ENCODE data around the gene NFASC. TPM values are rescaled to one million over a fixed set of nuclear protein-coding genes. Genes with fewer than 3 reads are reported as not detected.

Gene NFASC
- 10 to 100 TPM; 17.2 to 22.5 (median 18.6) TPM for polyA plus RNA-seq (ENCODE audit: insufficient read length in 3 of 3)
- long read RNA-seq, donor 1, full-length matches to known transcripts: 1 of 1 reads
- long read RNA-seq, donor 1, partial matches to known transcripts: 0 of 1 reads
- long read RNA-seq, donor 1, other reads (novel, unspliced or antisense): 0 of 1 reads
- long read RNA-seq, donor 2, partial matches to known transcripts: 0 of 1 reads
- long read RNA-seq, donor 2, other reads (novel, unspliced or antisense): 0 of 1 reads
- long read RNA-seq, donor 3, full-length matches to known transcripts: 1 of 1 reads
- long read RNA-seq, donor 3, partial matches to known transcripts: 0 of 1 reads
- long read RNA-seq, donor 3, other reads (novel, unspliced or antisense): 0 of 1 reads
- long read RNA-seq, donor 4: 0 reads
- long read RNA-seq, donor 5: 0 reads
- long read RNA-seq, donor 6: 0 reads
- long read RNA-seq, donor 7: 0 reads
- long read RNA-seq, donor 8, full-length matches to known transcripts: 2 of 2 reads
- long read RNA-seq, donor 8, partial matches to known transcripts: 0 of 2 reads
- long read RNA-seq, donor 8, other reads (novel, unspliced or antisense): 0 of 2 reads
- long read RNA-seq, donor 9: 0 reads
- long read RNA-seq, donor 10, partial matches to known transcripts: 13 of 13 reads
- long read RNA-seq, donor 10, other reads (novel, unspliced or antisense): 0 of 13 reads
- long read RNA-seq, donor 11, full-length matches to known transcripts: 1 of 1 reads
- long read RNA-seq, donor 11, partial matches to known transcripts: 0 of 1 reads
- long read RNA-seq, donor 11, other reads (novel, unspliced or antisense): 0 of 1 reads
- long read RNA-seq, donor 12, full-length matches to known transcripts: 1 of 1 reads
- long read RNA-seq, donor 12, partial matches to known transcripts: 0 of 1 reads
- long read RNA-seq, donor 12, other reads (novel, unspliced or antisense): 0 of 1 reads
- long read RNA-seq, donor 13, full-length matches to known transcripts: 1 of 1 reads
- long read RNA-seq, donor 13, partial matches to known transcripts: 0 of 1 reads
- long read RNA-seq, donor 13, other reads (novel, unspliced or antisense): 0 of 1 reads
- long read RNA-seq, donor 14: 0 reads
- long read RNA-seq, donor 15: 0 reads
- long read RNA-seq, donor 16, full-length matches to known transcripts: 4 of 4 reads
- long read RNA-seq, donor 16, partial matches to known transcripts: 0 of 4 reads
- long read RNA-seq, donor 16, other reads (novel, unspliced or antisense): 0 of 4 reads

GRCh38 chr1:204870160-204870912 is at the start of gene NFASC:
NFASC (plus strand) TSS chr1:204870862; CDS start chr1:204944316, 73,454 bp downstream.
- no peak for DNase-seq (ENCODE audit: extremely low read depth in 1 of 11, low read depth in 9 of 11, low spot score in 4 of 11)

DNA sequence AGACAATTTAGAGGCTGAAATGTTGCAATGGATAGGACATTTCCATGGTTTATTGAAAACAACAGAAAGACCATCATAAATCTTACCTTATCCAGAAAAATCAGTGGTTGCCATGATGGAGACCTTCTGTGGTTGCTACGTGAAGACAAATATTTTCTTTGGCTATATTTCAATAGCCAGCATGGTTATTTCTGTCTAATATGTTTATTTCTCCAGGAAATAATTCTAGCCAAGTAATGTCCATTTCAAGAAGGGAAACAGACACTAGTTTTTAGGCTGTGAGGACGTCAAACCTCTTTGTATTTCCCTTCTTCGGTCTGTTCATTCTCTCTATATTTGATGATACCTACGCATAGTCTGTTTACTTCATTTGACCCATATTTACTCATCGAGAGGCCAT is 49.2 kb upstream of the NFASC start:
- DNase-seq (ENCODE audit: extremely low read depth in 1 of 11, low read depth in 9 of 11, low spot score in 4 of 11): peak in 6 of 11 donors; percentile 38 to 62 (median 48)

GRCh38 chr1:204821924-204822323 is 48.7 kb upstream of the NFASC start:
- no peak for DNase-seq (ENCODE audit: extremely low read depth in 1 of 11, low read depth in 9 of 11, low spot score in 4 of 11)

GRCh38 chr1:204826970-204827369 is 43.7 kb upstream of the NFASC start:
- no peak for DNase-seq (ENCODE audit: extremely low read depth in 1 of 11, low read depth in 9 of 11, low spot score in 4 of 11)

GRCh38 chr1:204828352-204828850 is 42.3 kb upstream of the NFASC start:
- DNase-seq (ENCODE audit: extremely low read depth in 1 of 11, low read depth in 9 of 11, low spot score in 4 of 11): peak in 8 of 11 donors; percentile 47 to 76 (median 62)

DNA sequence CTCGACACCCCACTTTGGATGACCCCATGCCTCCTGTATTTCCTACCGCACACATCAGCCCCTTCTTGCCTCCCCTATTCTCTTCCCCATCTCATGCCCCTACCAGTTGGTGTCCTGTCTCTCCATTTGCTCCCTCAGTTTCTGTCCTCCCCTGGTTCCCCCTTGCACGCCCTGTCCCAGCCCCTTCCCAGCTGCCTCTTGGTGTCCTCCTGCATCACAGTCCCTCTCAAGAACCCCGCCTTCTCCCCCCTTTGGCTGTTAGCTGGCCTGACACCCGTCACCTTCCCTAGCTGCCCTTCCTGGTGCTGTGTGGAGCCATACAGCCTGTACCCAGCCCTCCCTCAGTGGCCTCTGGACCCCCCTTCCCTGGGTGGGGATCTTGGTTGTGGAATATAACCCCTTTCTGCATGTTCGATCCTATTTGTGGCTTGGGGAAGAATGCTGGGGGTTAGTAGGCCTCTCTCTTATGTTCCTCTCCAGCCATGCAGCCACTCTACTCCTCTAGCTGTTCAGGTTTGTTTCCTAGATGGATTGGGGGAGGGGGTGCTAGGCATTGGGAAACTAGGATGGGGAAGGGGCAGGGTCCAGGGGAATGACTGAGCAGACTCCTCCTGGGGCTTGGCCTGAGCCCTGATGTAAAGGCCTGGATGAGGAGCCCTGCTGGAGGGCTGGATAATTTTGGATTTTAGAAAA is 41.4 kb upstream of the NFASC start:
- DNase-seq (ENCODE audit: extremely low read depth in 1 of 11, low read depth in 9 of 11, low spot score in 4 of 11): no peak

DNA sequence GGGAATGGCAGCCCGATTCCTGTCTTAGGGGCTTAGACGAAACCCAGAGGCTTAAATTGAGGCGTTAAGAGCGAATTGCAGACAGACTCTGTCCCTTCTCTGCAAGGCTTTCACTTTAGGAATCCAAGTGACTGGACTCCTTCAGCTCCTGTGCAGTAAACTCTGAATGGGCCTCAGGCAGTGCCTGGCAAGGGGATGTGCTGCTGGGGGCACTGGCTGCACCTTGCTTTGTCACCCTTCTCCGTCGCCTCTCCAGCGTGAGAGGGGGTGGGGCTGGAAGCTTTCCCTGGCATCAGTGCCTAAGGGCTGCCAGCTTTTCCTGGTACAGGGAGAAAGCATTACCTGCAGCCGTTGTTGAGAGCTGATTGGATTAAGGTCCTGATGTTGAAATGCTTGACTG is 39.9 kb upstream of the NFASC start:
- no peak for DNase-seq (ENCODE audit: extremely low read depth in 1 of 11, low read depth in 9 of 11, low spot score in 4 of 11)

DNA sequence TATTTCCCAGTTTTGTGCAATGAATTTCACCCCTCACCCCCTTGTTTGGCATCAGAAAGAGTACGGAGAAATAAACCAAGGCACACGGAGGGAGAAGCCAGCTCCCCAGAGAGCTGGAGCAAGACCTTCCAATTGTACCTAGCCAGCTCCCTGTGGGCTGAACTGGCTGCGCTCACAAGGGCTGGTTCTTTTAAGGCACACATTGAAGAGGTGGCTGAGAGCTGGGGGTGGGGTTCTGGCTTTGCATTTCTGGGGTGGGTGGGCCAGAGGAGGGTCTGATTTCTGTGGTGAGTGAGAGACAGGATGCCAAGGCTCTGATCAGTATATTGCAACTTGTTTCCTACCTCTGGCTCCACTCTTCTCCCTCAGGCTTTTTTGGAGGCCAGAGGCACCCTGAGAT is 39.5 kb upstream of the NFASC start:
- no peak for DNase-seq (ENCODE audit: extremely low read depth in 1 of 11, low read depth in 9 of 11, low spot score in 4 of 11)

GRCh38 chr1:204834336-204834735 is 36.3 kb upstream of the NFASC start:
- DNase-seq (ENCODE audit: extremely low read depth in 1 of 11, low read depth in 9 of 11, low spot score in 4 of 11): no peak

DNA sequence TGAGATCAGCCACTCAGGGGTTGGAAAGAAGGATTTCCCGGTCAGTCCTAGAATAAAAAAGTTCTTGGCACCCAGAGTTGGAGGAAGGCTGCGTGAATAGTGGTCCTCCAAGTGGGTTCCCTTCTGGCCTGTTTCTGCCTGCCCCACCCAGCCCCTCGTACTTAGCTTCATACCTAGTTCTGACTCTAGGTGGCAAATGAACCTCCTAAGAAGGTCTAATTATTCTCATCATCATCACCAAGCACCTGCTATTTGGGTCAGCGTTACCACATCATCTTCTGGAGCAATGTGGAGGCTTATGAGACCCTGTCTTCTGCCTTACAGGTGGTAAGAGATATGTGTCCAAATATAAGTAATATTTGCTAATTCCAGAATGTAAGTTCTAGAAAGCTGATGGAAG is 35.9 kb upstream of the NFASC start:
- DNase-seq (ENCODE audit: extremely low read depth in 1 of 11, low read depth in 9 of 11, low spot score in 4 of 11): no peak

- DNase-seq (ENCODE audit: extremely low read depth in 1 of 11, low read depth in 9 of 11, low spot score in 4 of 11): no peak
These were observed 34.9 kb upstream of the NFASC start for GRCh38 chr1:204835737-204836136.

DNA sequence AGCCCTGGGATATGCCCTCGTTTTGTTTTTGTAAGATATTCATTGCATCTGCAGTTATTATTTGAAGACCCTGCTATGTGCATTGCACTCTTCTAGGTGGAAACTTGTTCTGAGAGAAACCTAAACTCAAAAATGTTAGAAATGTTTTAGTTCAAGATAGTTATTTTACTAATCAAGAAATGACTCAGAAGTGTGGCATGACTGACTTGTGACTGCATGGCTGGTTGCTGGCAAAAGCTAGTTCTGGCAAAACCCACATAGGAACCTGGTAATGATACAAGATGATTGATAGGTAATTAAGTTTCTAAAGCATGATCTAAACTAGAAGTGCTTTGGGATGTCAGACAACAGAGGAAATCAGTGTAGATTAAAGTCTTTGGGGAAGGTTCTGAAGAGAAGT is 33.8 kb upstream of the NFASC start:
- no peak for DNase-seq (ENCODE audit: extremely low read depth in 1 of 11, low read depth in 9 of 11, low spot score in 4 of 11)

- DNase-seq (ENCODE audit: extremely low read depth in 1 of 11, low read depth in 9 of 11, low spot score in 4 of 11): peak; percentile 65 to 85 (median 76)
These were observed 33.1 kb upstream of the NFASC start for GRCh38 chr1:204837440-204838084.

DNA sequence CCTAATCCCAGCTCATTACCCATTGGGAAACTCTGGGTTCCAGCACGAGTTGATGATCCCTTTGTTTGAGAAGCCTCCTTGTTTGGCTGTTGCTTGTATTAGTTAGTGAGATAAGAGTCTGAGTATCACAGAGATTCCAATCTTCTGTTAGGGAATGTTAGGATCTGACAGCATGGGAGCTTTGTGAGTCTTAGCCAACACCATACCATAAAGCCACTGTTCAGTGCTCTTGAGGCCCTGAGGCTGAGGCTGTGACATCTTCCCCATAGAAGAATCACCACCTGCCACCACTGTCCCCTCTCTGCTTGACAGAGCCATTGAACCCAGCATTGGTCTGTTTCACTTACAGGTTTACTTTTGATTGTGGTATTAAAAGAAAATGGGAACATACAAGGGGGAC is 29.3 kb upstream of the NFASC start:
- no peak for DNase-seq (ENCODE audit: extremely low read depth in 1 of 11, low read depth in 9 of 11, low spot score in 4 of 11)

GRCh38 chr1:204841798-204842197 is 28.9 kb upstream of the NFASC start:
- no peak for DNase-seq (ENCODE audit: extremely low read depth in 1 of 11, low read depth in 9 of 11, low spot score in 4 of 11)

DNA sequence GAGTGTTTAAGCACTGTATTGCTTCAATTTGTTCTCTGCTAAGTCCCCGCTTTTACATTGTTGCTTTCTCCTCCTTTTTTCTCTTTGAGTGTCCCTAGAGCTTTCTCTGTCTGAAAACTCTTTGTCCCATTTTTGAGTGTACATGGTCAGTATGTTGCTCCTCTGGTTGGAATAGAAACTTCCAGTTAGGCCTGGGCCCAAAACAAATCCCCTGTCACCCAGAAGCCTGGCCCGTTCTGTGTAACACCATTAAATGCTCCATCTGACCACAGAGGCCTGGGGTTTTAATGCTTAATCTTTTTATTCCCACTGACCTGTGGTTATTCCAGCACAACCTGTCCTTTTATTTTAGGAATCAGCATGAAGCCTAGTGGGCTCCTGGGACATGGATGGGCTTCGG is 28.3 kb upstream of the NFASC start:
- DNase-seq (ENCODE audit: extremely low read depth in 1 of 11, low read depth in 9 of 11, low spot score in 4 of 11): no peak

DNA sequence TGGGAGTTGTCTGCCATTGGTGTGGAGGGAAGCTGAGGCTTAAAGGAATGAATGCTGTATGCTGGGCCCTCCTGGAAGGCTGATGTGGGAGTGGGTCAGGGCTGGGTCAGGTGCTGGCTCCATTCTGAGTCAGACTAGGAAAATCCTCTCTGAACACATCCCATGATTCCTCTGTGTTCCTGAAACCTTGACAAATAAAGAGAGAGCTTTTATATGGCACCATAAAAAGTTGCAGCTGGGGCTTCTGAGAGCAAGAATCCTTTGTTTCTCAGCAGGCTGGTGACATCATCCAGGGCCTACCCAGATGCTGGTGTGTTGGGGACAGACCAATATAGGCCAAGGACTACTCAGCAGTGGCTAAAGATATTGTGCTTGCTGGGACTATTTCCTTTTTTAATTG is 27.8 kb upstream of the NFASC start:
- no peak for DNase-seq (ENCODE audit: extremely low read depth in 1 of 11, low read depth in 9 of 11, low spot score in 4 of 11)
